ENCODE measurements around the gene PSPH. TPM values are rescaled to one million over a fixed set of nuclear protein-coding genes. Genes with fewer than 3 reads are reported as not detected.

PSPH gene
- total RNA-seq, 2 donors from 2014 or later = 29.9 to 34.6 TPM

- TF ChIP-seq CTCF (conservative IDR thresholded peaks at IDR 0.05) = no peak
- H3K9me3 Mint-ChIP-seq = no peaks in the 10 kb centered on the region
- WGBS, 2 experiments (ENCODE audit: insufficient coverage in 1 of 2, insufficient read length in 1 of 2) = 96 to 100% methylated on average over 3 to 7 of the region's 7 CpGs
These were observed 77.4 kb downstream of the PSPH start for GRCh38 chr7:55973747-55974250.

GRCh38 chr7:55970978-55971377 is 80.3 kb downstream of the PSPH start:
- Histone ChIP-seq H3K4me3 (ENCODE audit: low read length) (no peak overlapping the region), H3K27ac (ENCODE audit: low read depth, low read length) (no peak overlapping the region), H3K27me3 (ENCODE audit: control insufficient read depth, insufficient read depth, low read length, poor library complexity, severe bottlenecking) (no peaks in the 10 kb centered on the region), H3K9me3 (ENCODE audit: control insufficient read depth, low read length) (no peaks in the 10 kb centered on the region), H3K4me1 (ENCODE audit: control insufficient read depth, insufficient read depth, low read length) (peaks cover 5% of the 10 kb centered on the region), H3K36me3 (ENCODE audit: control insufficient read depth, insufficient read depth, low read length) (peaks cover 6% of the 10 kb centered on the region), H3K9ac (ENCODE audit: extremely low read depth, low read length, poor library complexity, severe bottlenecking) (no peak overlapping the region)
- Mint-ChIP-seq H3K4me1 (peaks cover 13% of the 10 kb centered on the region), H3K27ac (no peak overlapping the region), H3K4me3 (no peak overlapping the region), H3K27me3 (ENCODE audit: insufficient read depth) (no peaks in the 10 kb centered on the region), H3K9me3 (no peaks in the 10 kb centered on the region), H3K36me3 (ENCODE audit: low read depth) (peaks cover 23% of the 10 kb centered on the region)
- TF ChIP-seq CTCF (conservative IDR thresholded peaks at IDR 0.05) = no peak
- no peak for DNase-seq
- WGBS, 2 experiments (ENCODE audit: insufficient coverage in 1 of 2, insufficient read length in 1 of 2) = 90 to 97% methylated on average over 5 to 8 of the region's 8 CpGs

More at GRCh38 chr7:55973747-55974250, 77.4 kb downstream of the PSPH start:
- Mint-ChIP-seq H3K27me3 (ENCODE audit: insufficient read depth) (no peaks in the 10 kb centered on the region), H3K4me3 (no peak overlapping the region), H3K4me1 (peaks cover 13% of the 10 kb centered on the region), H3K27ac (no peak overlapping the region), H3K36me3 (ENCODE audit: low read depth) (peaks cover 25% of the 10 kb centered on the region)
- Histone ChIP-seq H3K9me3 (ENCODE audit: control insufficient read depth, low read length) (no peaks in the 10 kb centered on the region), H3K4me3 (ENCODE audit: low read length) (no peak overlapping the region), H3K27me3 (ENCODE audit: control insufficient read depth, insufficient read depth, low read length, poor library complexity, severe bottlenecking) (no peaks in the 10 kb centered on the region), H3K36me3 (ENCODE audit: control insufficient read depth, insufficient read depth, low read length) (peaks cover 14% of the 10 kb centered on the region), H3K27ac (ENCODE audit: low read depth, low read length) (no peak overlapping the region), H3K9ac (ENCODE audit: extremely low read depth, low read length, poor library complexity, severe bottlenecking) (no peak overlapping the region), H3K4me1 (ENCODE audit: control insufficient read depth, insufficient read depth, low read length) (peaks cover 5% of the 10 kb centered on the region)
- DNase-seq = no peak

GRCh38 chr7:55970561-55970960 is 80.7 kb downstream of the PSPH start:
- Mint-ChIP-seq H3K27me3 (ENCODE audit: insufficient read depth) (no peaks in the 10 kb centered on the region), H3K36me3 (ENCODE audit: low read depth) (peaks cover 23% of the 10 kb centered on the region), H3K4me3 (no peak overlapping the region), H3K9me3 (no peaks in the 10 kb centered on the region), H3K4me1 (peaks cover 16% of the 10 kb centered on the region), H3K27ac (no peak overlapping the region)
- H3K27me3 ChIP-seq (ENCODE audit: control insufficient read depth, insufficient read depth, low read length, poor library complexity, severe bottlenecking) = no peaks in the 10 kb centered on the region
- H3K27ac ChIP-seq (ENCODE audit: low read depth, low read length) = no peak overlapping the region
- H3K9ac ChIP-seq (ENCODE audit: extremely low read depth, low read length, poor library complexity, severe bottlenecking) = no peak overlapping the region
- TF ChIP-seq CTCF (conservative IDR thresholded peaks at IDR 0.05) = no peak
- no peak overlapping the region for H3K4me3 ChIP-seq (ENCODE audit: low read length)
- WGBS, 2 experiments (ENCODE audit: insufficient coverage in 1 of 2, insufficient read length in 1 of 2) = 78 to 84% methylated on average over 7 of the region's 7 CpGs
- H3K9me3 ChIP-seq (ENCODE audit: control insufficient read depth, low read length) = no peaks in the 10 kb centered on the region
- no peak for DNase-seq
- peaks cover 5% of the 10 kb centered on the region for H3K4me1 ChIP-seq (ENCODE audit: control insufficient read depth, insufficient read depth, low read length)
- H3K36me3 ChIP-seq (ENCODE audit: control insufficient read depth, insufficient read depth, low read length) = peaks cover 6% of the 10 kb centered on the region
